Smooth muscle cell (in vitro differentiated cells): ENCODE measurements around the gene CARHSP1. TPM values are rescaled to one million over a fixed set of nuclear protein-coding genes. Genes with fewer than 3 reads are reported as not detected.
A peak's percentile ranks its signal among the peaks of the same experiment; 100 is the strongest.

Source experiments
- DNase-seq: peaks from one replicate; lab custom pipeline; 2025; ENCODE audit not compliant: unreplicated experiment; lab: John Stamatoyannopoulos, UW
- H2AFZ ChIP-seq: fragments of 200-600 bp; sonication (generic); 2 replicates; pipeline ENCODE4 v1.6.0; 2016; ENCODE audit warnings: antibody characterized with exemption, low read depth, mild to moderate bottlenecking
- H3F3A ChIP-seq: fragments of 200-600 bp; sonication (generic); 2 replicates; pipeline ENCODE4 v1.6.0; 2017; ENCODE audit warnings: antibody characterized with exemption, low read depth
- H3K27ac ChIP-seq: fragments of 200-600 bp; sonication (generic); 2 replicates; pipeline ENCODE4 v1.5.1; 2016; ENCODE audit warnings: low read depth, mild to moderate bottlenecking
- H3K27me3 ChIP-seq: fragments of 200-600 bp; sonication (generic); 2 replicates; pipeline ENCODE4 v1.6.1; 2016; ENCODE audit warnings: low read depth, mild to moderate bottlenecking
- H3K36me3 ChIP-seq: fragments of 200-600 bp; sonication (generic); 2 replicates; pipeline ENCODE4 v1.5.1; 2016; ENCODE audit warnings: low read depth
- H3K4me1 ChIP-seq: fragments of 200-600 bp; sonication (generic); 2 replicates; pipeline ENCODE4 v1.5.1; 2016; ENCODE audit warnings: low read depth
- H3K4me2 ChIP-seq: fragments of 200-600 bp; sonication (generic); 2 replicates; pipeline ENCODE4 v1.6.0; 2016; ENCODE audit warnings: mild to moderate bottlenecking
- H3K4me3 ChIP-seq: fragments of 200-600 bp; sonication (generic); 2 replicates; pipeline ENCODE4 v1.5.1; 2016; ENCODE audit warnings: mild to moderate bottlenecking
- H3K79me2 ChIP-seq: fragments of 200-600 bp; sonication (generic); 2 replicates; pipeline ENCODE4 v1.6.0; 2016; ENCODE audit warnings: low read depth, mild to moderate bottlenecking
- H3K9ac ChIP-seq: fragments of 200-600 bp; sonication (generic); 2 replicates; pipeline ENCODE4 v1.6.0; 2016; ENCODE audit warnings: low read depth
- H3K9me3 ChIP-seq: fragments of 200-600 bp; sonication (generic); replicated peaks from 2 replicates; pipeline ENCODE4 v1.5.1; 2016; ENCODE audit warnings: low read depth
- H4K20me1 ChIP-seq: fragments of 200-600 bp; sonication (generic); 2 replicates; pipeline ENCODE4 v1.6.0; 2016; ENCODE audit warnings: low read depth
- CTCF ChIP-seq: fragments of 200-600 bp; sonication (generic); IDR thresholded peaks from 2 replicates; pipeline ENCODE4 v1.5.1; 2017; ENCODE audit warnings: borderline replicate concordance, mild to moderate bottlenecking, antibody characterized with exemption; ENCODE audit not compliant: insufficient read depth, poor library complexity, severe bottlenecking
- WGBS: methylation state at CpG from one replicate; pipeline ENCODE4 v1.1.7; 2016; ENCODE audit warnings: low lambda C conversion rate; 5-methylcytosine and 5-hydroxymethylcytosine counted together
- polyA plus RNA-seq: library from polyadenylated mRNA; unstranded; fragments of >200 nt; fragmentation: Nextera tagmentation; extraction: Ambion mirVana; gene quantifications from 2 replicates; pipeline ENCODE4 v1.2.1, GENCODE V29; 2016
- total RNA-seq: library from RNA; depleted of rRNA; stranded (reverse); fragments of >200 nt; gene quantifications from 2 replicates; pipeline ENCODE4 v1.2.3, GENCODE V29; 2014

The CARHSP1 gene
- total and polyA plus RNA-seq, 2 experiments from 2014 or later, result 62.6 to 94.0 TPM

- no peak overlapping the region for H3K4me3 ChIP-seq
- no peak overlapping the region for H2AFZ ChIP-seq
- H3K9ac ChIP-seq, result no peak overlapping the region
- whole genome bisulfite sequencing, result 82% methylated on average over 8 of the region's 8 CpGs
- H3K27ac ChIP-seq, result peak overlapping the region; percentile 47
- no peaks in the 10 kb centered on the region for H3K9me3 ChIP-seq
- no peak for DNase-seq
- TF ChIP-seq CTCF, result no peak
- H3K36me3 ChIP-seq, result peaks cover 4% of the 10 kb centered on the region
- no peaks in the 10 kb centered on the region for H3K27me3 ChIP-seq
- no peaks in the 10 kb centered on the region for H3K4me1 ChIP-seq
- H4K20me1 ChIP-seq, result peaks cover 88% of the 10 kb centered on the region
- peaks cover 36% of the 10 kb centered on the region for H3F3A ChIP-seq
- H3K79me2 ChIP-seq, result no peaks in the 10 kb centered on the region
- no peak overlapping the region for H3K4me2 ChIP-seq
Observed at GRCh38 chr16:8852534-8852933, 16.3 kb downstream of the CARHSP1 start.

- Histone ChIP-seq H3K4me2 (no peak overlapping the region), H3F3A (peaks cover 34% of the 10 kb centered on the region), H3K9ac (no peak overlapping the region), H2AFZ (no peak overlapping the region), H3K79me2 (no peaks in the 10 kb centered on the region), H3K9me3 (no peaks in the 10 kb centered on the region), H3K4me3 (no peak overlapping the region), H3K36me3 (peaks cover 4% of the 10 kb centered on the region), H3K4me1 (no peaks in the 10 kb centered on the region), H3K27ac (peak overlapping the region; percentile 47), H4K20me1 (peaks cover 92% of the 10 kb centered on the region), H3K27me3 (no peaks in the 10 kb centered on the region)
- TF ChIP-seq CTCF, result no peak
- WGBS, result 94% methylated on average over 8 of the region's 8 CpGs
- DNase-seq, result no peak
Observed at GRCh38 chr16:8851761-8852403, 16.9 kb downstream of the CARHSP1 start.

GRCh38 chr16:8850279-8850885 is 18.4 kb downstream of the CARHSP1 start:
- Histone ChIP-seq H4K20me1 (peaks cover 92% of the 10 kb centered on the region), H3K4me1 (no peaks in the 10 kb centered on the region), H3K4me3 (no peak overlapping the region), H3K9ac (no peak overlapping the region), H3K27ac (peak overlapping the region; percentile 42), H2AFZ (no peak overlapping the region), H3K9me3 (no peaks in the 10 kb centered on the region), H3K36me3 (peaks cover 2% of the 10 kb centered on the region), H3F3A (peaks cover 25% of the 10 kb centered on the region), H3K27me3 (no peaks in the 10 kb centered on the region), H3K79me2 (peaks cover 11% of the 10 kb centered on the region), H3K4me2 (no peak overlapping the region)
- WGBS, result 79% methylated on average over 11 of the region's 11 CpGs
- DNase-seq, result no peak
- no peak for TF ChIP-seq CTCF
